CD4-positive, alpha-beta T cell treated with Interleukin-1 beta for 1 hour (primary cell): Measurements from ENCODE around the gene TAS2R19.
A peak's percentile ranks its signal among the peaks of the same experiment; 100 is the strongest.

Experiments
- DNase-seq, 2 donors: peaks; one replicate each; pipeline ENCODE4 v3.0.0-alpha.2; 2020 to 2022

Gene TAS2R19

DNA sequence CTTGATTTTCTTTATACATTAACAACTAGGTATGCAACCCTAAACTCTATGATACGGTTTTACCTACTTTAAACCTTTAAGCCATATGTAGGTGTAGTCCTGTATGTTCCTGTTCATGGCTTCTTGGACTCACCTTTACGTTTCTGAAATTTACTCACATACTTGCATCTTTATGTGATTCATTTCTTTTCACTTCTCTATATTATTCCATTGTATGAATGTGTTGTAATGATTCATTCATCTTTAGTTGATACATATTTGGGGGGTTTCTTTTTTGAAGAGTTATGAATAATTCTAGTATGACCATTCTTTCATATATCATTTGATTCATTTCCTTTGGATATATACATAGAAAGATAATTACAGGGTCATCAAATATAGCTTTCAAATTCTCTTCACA is 33.3 kb downstream of the TAS2R19 start:
- no peak for DNase-seq

DNA sequence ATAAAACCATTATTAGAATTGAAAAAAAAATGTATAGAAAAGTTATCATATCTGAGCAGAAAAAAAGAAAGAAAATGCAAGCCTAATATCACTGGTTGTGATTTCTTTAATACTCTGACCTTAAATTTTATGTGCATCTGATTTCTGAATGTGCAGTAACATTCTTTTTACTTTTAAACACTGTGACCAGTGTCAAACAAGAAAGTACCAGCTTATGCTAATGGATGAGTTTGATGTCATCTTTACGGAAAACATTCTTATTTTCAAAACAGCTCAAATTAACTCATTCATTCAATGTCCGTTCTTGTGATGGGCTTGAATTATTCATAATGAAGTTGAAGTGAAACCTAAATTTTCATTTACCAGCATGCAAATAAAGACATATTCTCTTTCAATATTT is 35.6 kb downstream of the TAS2R19 start, which contains the start of gene TAS2R50:
TAS2R50 (minus strand) TSS at position 101 of the 400 bp plus-strand sequence; CDS start at position 49, 52 bp downstream.
- no peak for DNase-seq

DNA sequence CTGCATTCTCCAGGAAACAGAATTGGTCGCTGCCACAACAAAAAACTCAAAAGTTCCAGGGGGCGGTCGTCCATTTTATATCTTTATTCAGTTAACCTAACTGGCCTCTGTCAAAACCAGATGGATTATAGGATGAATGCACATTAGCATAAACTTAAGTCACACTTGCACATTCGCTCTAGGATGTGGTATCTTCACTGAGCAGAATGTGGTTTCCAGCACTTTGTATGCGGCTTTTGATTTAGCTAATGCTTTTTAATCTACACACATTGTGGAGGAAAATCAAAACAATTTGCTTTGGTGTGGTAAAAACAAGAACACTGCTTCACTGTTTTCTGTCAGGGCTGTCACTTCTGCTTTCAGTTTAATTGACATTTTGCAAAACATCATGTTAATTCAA is 40.2 kb downstream of the TAS2R19 start:
- peak; percentile 11 to 65 for DNase-seq

DNA sequence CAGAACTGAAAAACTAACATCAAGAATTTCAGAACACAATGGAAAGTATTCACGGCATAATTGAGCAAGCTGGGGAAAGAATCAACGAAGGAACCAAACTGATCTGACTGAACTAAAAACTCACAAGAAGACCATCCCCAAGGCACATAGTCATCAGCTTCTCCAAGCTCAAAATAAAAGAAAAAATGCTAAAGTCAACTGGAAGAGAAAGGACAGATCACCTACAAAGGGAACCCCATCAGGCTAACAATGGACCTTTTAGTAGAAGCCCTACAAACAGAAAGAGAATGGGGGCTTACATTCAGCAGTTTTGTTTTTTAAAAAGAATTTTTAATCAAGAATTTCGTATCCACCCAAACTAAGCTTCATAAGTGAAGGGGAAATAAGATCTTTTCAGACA is 47.5 kb downstream of the TAS2R19 start:
- DNase-seq = no peak
